Measurements from ENCODE around the gene MAOB.

MAOB gene

DNA sequence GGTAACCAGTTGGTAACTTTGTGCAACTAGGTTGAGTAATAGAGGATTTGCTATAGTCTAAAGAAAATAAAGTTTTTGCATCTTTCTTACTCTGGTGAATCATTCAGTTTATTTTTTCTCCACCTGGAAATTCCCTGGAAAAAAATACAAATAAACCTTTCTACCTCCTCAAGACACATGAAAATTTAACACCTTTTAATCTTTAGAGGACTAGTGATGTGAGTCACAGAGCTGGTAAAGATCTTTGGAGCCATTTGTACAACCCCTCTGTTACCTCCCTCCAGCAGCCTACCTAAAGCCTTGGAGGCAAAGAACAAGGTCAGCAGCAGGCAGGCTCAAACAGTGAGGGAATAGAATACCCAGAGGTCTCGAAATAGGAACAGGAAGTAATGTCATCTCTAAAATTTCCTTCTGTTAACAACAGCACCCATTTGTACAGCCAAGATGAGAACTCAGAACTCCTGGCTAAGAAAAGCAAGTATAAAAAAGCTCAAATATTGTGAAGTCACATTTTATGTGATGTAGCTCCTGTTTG, 10.2 kb upstream of the MAOB start:
- no peak for TF ChIP-seq CTCF (IDR thresholded peaks at IDR 0.05; ENCODE audit: borderline replicate concordance, insufficient read depth, low read depth, low read length)
- H3K4me3 ChIP-seq (ENCODE audit: low read depth, low read length), result no peak overlapping the region

GRCh38 chrX:43885617-43886016, 3.4 kb upstream of the MAOB start:
- no peak for TF ChIP-seq CTCF (IDR thresholded peaks at IDR 0.05; ENCODE audit: borderline replicate concordance, insufficient read depth, low read depth, low read length)
- no peak overlapping the region for H3K4me3 ChIP-seq (ENCODE audit: low read depth, low read length)

- TF ChIP-seq CTCF (IDR thresholded peaks at IDR 0.05; ENCODE audit: borderline replicate concordance, insufficient read depth, low read depth, low read length), result no peak
- no peak overlapping the region for H3K4me3 ChIP-seq (ENCODE audit: low read depth, low read length)
These were observed 598 bp downstream of the MAOB start for GRCh38 chrX:43881410-43882293.

GRCh38 chrX:43880425-43880824, 1.8 kb downstream of the MAOB start:
- TF ChIP-seq CTCF (IDR thresholded peaks at IDR 0.05; ENCODE audit: borderline replicate concordance, insufficient read depth, low read depth, low read length), result no peak
- H3K4me3 ChIP-seq (ENCODE audit: low read depth, low read length), result no peak overlapping the region

GRCh38 chrX:43878906-43879526, 3.2 kb downstream of the MAOB start:
- TF ChIP-seq CTCF (IDR thresholded peaks at IDR 0.05; ENCODE audit: borderline replicate concordance, insufficient read depth, low read depth, low read length), result no peak
- H3K4me3 ChIP-seq (ENCODE audit: low read depth, low read length), result no peak overlapping the region

DNA sequence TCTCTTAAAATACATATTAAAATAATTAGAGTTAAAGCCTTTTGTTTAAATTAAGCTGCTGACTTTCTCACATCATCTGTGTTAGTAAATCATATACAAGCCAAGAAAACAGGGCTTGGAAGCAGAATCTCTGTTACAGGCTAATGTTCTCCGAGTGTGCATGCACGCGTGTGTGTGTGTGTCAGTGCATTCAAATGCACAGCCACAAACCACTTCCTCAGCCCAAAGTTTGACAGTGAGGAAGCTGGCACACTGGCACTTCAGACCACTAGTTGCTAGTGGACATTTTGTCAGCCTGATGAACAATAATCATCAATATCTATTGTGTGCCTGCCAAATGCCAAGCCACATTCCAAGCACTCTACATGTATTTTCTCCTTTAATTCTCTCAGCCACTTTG, 5.6 kb downstream of the MAOB start:
- TF ChIP-seq CTCF (IDR thresholded peaks at IDR 0.05; ENCODE audit: borderline replicate concordance, insufficient read depth, low read depth, low read length), result no peak
- no peak overlapping the region for H3K4me3 ChIP-seq (ENCODE audit: low read depth, low read length)

Measured in GM12875 (cell line).